22Rv1 (cell line): ENCODE data around the gene PRELID2.

Experiments used
- H3K27ac ChIP-seq: fragments of 450-650 bp; 2 replicates; pipeline ENCODE4 v1.5.1; 2017
- ZFX ChIP-seq: fragments of 450-650 bp; IDR thresholded peaks from 2 replicates; pipeline ENCODE4 v1.6.1; 2017; ENCODE audit warnings: antibody characterized with exemption, borderline replicate concordance
- TF ChIP-seq, protein P1 (sequence below): fragments of 450-650 bp; IDR thresholded peaks from 2 replicates; pipeline ENCODE4 v1.5.1; 2017; ENCODE audit warnings: mild to moderate bottlenecking

PRELID2 gene

DNA sequence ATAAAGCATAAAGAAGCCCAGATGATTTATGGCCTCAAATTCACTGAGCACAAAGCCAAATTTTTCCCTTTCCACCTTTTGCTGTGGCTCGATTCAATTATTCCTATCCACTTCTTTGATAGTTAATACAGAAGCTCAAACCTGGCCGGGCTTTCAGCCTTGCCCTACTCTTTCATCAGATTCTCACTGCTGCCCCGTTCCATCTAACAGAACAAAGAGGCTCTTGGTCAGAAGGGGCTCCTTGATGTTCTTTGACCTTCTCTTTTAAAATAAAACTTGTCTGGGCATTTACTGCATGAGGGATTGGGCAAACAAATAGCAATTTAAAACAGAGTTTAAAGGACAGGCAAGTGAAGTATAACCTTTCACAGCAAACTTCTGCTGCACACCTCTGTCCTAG lies 27.9 kb upstream of the PRELID2 start:
- TF ChIP-seq, protein P1, sequence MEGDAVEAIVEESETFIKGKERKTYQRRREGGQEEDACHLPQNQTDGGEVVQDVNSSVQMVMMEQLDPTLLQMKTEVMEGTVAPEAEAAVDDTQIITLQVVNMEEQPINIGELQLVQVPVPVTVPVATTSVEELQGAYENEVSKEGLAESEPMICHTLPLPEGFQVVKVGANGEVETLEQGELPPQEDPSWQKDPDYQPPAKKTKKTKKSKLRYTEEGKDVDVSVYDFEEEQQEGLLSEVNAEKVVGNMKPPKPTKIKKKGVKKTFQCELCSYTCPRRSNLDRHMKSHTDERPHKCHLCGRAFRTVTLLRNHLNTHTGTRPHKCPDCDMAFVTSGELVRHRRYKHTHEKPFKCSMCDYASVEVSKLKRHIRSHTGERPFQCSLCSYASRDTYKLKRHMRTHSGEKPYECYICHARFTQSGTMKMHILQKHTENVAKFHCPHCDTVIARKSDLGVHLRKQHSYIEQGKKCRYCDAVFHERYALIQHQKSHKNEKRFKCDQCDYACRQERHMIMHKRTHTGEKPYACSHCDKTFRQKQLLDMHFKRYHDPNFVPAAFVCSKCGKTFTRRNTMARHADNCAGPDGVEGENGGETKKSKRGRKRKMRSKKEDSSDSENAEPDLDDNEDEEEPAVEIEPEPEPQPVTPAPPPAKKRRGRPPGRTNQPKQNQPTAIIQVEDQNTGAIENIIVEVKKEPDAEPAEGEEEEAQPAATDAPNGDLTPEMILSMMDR = no peak
- no peak for TF ChIP-seq ZFX

DNA sequence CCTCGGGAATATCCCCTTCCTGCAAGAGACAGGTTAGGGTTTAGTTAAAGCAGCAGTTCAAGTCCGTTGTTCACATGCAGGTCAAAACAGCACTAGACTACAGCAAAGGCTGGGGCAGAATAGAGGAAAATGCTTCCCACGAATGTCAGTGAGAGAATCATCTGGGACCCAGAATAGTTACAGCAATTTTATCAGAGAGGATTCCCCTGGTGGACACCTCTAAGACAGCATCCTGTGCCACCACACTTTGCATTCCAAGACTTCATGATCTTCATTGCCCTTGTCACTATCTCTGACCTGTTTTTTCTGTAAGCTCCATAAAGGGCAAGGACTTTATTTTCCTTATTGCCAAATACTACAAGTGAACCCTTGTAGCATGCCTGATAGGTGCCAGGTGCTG lies 24.8 kb upstream of the PRELID2 start:
- TF ChIP-seq ZFX = no peak
- TF ChIP-seq, protein P1 = 0 out of 2 replicates have a peak, but pooled peaks have one; percentile 8
- H3K27ac ChIP-seq = no peak overlapping the region

More for the DNA sequence above, 27.9 kb upstream of the PRELID2 start:
- no peak overlapping the region for H3K27ac ChIP-seq

DNA sequence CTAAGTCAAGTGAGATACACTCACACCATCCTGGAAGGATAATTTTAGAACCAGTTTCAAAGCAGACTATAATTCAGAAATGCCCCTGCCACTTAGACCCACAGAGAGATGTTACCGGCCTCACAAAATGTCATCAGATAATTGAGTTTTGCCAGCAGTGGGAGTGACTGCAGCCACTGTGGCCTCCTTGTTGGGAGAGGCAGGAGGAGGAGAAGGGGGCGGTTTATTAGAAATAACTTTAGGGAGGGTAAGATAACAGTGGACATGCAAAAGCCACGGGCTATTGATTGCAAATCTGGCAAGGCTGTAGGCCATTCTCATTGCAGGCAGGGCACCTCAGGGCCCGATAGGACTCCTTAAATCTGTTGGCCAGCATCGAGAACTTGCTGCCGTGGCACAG lies 24.3 kb upstream of the PRELID2 start:
- TF ChIP-seq, protein P1 = no peak
- no peak for TF ChIP-seq ZFX
- H3K27ac ChIP-seq = no peak overlapping the region

DNA sequence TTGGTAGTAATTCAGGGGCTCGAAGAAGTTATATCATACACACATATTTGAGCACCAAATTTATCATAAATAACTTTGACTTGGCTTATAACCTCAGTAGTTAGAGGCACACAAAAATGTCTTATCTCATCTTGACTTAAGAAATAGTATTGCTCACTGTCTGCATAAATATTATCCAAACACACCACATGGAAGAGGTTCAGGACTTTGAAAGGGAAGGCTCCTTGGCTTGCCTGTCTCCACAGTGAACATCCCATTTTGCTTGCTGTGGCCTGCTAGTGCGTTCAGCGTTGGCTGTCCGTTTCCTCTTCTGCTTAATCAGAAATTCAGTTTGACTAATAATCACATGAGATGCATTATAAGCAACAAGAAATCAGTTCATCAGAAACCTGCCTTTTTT lies 23.8 kb upstream of the PRELID2 start:
- TF ChIP-seq, protein P1 = no peak
- no peak for TF ChIP-seq ZFX
- H3K27ac ChIP-seq = no peak overlapping the region

DNA sequence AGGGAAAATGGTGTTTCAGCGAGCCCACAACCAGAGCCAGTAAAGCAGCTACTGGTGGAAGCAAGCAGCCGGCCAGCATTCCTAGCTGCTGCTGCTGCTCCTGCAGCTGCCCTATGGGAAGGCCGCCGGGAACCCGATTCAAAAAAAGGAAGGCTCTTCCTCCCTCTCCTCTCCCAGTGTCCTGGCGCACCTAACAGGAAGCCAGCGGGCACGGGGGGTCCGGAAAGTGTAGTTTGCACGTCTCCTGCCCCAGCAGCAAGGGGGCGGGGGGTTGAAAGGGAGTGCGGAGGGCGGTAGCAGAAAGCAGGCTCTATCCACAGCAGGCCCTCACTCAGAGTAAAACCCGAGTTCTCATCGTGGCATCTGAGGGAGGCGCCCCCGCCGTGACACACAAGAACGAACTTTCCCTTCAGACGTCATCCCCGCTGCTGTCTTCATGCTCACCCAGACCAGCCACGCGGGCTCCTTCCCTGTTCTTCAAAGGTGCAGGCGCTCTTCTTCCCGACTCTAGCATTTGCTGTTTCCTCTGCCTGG lies 21.2 kb upstream of the PRELID2 start:
- no peak overlapping the region for H3K27ac ChIP-seq
- TF ChIP-seq ZFX = no peak

DNA sequence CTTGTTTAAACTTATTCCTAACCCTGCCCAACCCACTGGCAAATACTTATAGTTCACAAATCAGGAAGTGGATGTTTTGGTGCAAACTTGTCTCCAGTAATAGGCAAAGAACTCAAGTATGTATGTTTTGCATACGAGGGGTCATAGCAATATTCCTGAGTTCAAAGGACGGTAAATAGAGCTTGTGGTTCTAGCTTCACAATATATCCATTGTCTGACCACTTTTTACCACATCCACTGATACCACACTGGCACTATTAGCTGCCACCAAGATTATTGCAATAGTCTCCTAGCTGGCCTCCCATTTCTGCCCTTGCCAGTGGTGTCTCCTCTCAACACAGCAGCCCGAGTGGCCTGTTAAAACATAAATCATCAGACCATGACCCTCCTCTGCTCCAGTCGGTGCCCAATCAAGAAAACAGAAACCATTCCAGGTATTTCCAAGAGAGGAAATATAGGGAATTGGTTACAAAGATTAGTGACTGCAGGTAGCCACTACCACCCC lies 20.7 kb upstream of the PRELID2 start:
- no peak for TF ChIP-seq ZFX
- TF ChIP-seq, protein P1 = no peak
- no peak overlapping the region for H3K27ac ChIP-seq

DNA sequence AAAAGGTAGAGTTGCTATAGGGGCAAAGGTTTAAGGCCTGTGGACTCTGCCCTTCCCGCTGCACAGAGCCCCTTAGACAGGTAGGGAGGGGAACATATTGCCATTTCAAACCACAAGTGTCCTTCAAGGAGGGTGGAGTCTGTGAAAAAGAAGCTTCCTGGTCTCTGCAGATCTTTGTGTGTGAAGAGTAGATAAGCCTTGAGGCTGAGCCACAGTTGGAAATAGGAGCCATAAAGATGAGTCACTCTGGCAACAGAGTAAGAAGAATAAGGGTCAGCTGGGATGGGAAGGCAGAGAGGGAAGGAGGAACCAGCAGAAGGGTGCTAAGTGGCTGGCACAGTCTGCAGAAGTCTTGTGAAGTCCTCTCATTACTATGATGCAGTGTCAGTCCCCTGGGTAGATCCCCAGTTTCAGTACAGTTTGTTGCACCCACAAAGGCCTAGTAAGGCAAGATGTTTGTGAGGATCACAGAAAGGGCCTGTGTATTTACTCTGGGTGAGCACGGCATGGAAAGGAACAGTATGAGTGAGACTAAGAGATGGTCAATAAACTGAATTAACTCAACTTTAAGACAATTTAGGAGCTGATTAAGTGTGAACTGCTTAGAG lies 19.6 kb upstream of the PRELID2 start:
- no peak overlapping the region for H3K27ac ChIP-seq
- TF ChIP-seq, protein P1 = no peak
- no peak for TF ChIP-seq ZFX
